DND-41 (cell line): ENCODE results near the gene OR7G1.

ENCODE experiments used
- ATAC-seq: fragments of 200-7000 bp; cut with Tn5 transposase; 3 replicates; pipeline ENCODE4 v1.9.1; 2021; ENCODE audit warnings: low read depth; ENCODE audit not compliant: insufficient read depth
- DNase-seq: peaks from one replicate; pipeline ENCODE4 v3.0.0-alpha.2; 2020
- H2AFZ ChIP-seq: 2 replicates; pipeline ENCODE4 v1.6.0; 2012; ENCODE audit warnings: low read depth, low read length
- H3K27ac ChIP-seq: 2 replicates; pipeline ENCODE4 v1.5.1; 2012; ENCODE audit warnings: low read length, inconsistent platforms
- H3K27me3 ChIP-seq: fragments of 200-600 bp; sonication (generic); 2 replicates; pipeline ENCODE4 v1.6.0; 2012; ENCODE audit warnings: low read length, mild to moderate bottlenecking, inconsistent platforms; ENCODE audit not compliant: insufficient read depth, poor library complexity
- H3K36me3 ChIP-seq: 2 replicates; pipeline ENCODE4 v1.5.1; 2012; ENCODE audit warnings: low read length, inconsistent platforms; ENCODE audit not compliant: insufficient read depth
- H3K4me1 ChIP-seq: 2 replicates; pipeline ENCODE4 v1.5.1; 2012; ENCODE audit warnings: mild to moderate bottlenecking, low read length; ENCODE audit not compliant: insufficient read depth
- H3K4me2 ChIP-seq: 2 replicates; pipeline ENCODE4 v1.6.0; 2012; ENCODE audit warnings: mild to moderate bottlenecking, moderate library complexity, low read length, inconsistent platforms; ENCODE audit not compliant: insufficient read depth
- H3K4me3 ChIP-seq, 2 experiments: fragments of 200-600 bp in 1 of 2; shearing (Covaris generic) in 1 of 2; 2 replicates each; pipeline ENCODE4 v1.5.1; 2012 to 2016; ENCODE audit warnings: inconsistent platforms in 2 of 2, low read length in 2 of 2, mild to moderate bottlenecking in 2 of 2, low read depth in 1 of 2, moderate library complexity in 1 of 2
- H3K79me2 ChIP-seq: 2 replicates; pipeline ENCODE4 v1.6.0; 2012; ENCODE audit warnings: low read length, inconsistent platforms; ENCODE audit not compliant: insufficient read depth
- H3K9ac ChIP-seq: 2 replicates; pipeline ENCODE4 v1.6.0; 2012; ENCODE audit warnings: low read depth, mild to moderate bottlenecking, inconsistent platforms, low read length, moderate library complexity
- H3K9me3 ChIP-seq: 2 replicates; pipeline ENCODE4 v1.5.1; 2012; ENCODE audit warnings: low read length, moderate library complexity, mild to moderate bottlenecking, inconsistent platforms; ENCODE audit not compliant: insufficient read depth, severe bottlenecking
- H4K20me1 ChIP-seq: 2 replicates; pipeline ENCODE4 v1.6.0; 2012; ENCODE audit warnings: low read length; ENCODE audit not compliant: insufficient read depth
- CTCF ChIP-seq: IDR thresholded peaks from 2 replicates; pipeline ENCODE4 v1.5.1; 2012; ENCODE audit warnings: borderline replicate concordance, low read length, moderate library complexity, mild to moderate bottlenecking; ENCODE audit not compliant: poor library complexity, severe bottlenecking; ENCODE audit errors: extremely low read depth
- EZH2 ChIP-seq: IDR thresholded peaks from 3 replicates; pipeline ENCODE4 v1.6.1; 2012; ENCODE audit warnings: borderline replicate concordance, low read depth, mild to moderate bottlenecking, moderate library complexity, low read length, inconsistent platforms; ENCODE audit not compliant: severe bottlenecking

Gene OR7G1

GRCh38 chr19:9116547-9116946, 984 bp upstream of the OR7G1 start:
- Histone ChIP-seq H3K4me1 (no peaks in the 10 kb centered on the region), H3K79me2 (no peaks in the 10 kb centered on the region), H2AFZ (no peak overlapping the region), H3K4me3 (no peak overlapping the region), H4K20me1 (no peaks in the 10 kb centered on the region), H3K9ac (no peak overlapping the region), H3K27me3 (no peaks in the 10 kb centered on the region), H3K4me2 (no peak overlapping the region), H3K36me3 (no peaks in the 10 kb centered on the region), H3K9me3 (no peaks in the 10 kb centered on the region), H3K27ac (no peak overlapping the region)
- TF ChIP-seq CTCF (no peak), EZH2 (no peak)
- ATAC-seq = no peak
- no peak for DNase-seq

- H4K20me1 ChIP-seq = no peaks in the 10 kb centered on the region
- H3K36me3 ChIP-seq = no peaks in the 10 kb centered on the region
- no peaks in the 10 kb centered on the region for H3K27me3 ChIP-seq
- TF ChIP-seq CTCF (no peak), EZH2 (no peak)
- H3K9ac ChIP-seq = no peak overlapping the region
- no peak overlapping the region for H3K4me2 ChIP-seq
- H3K9me3 ChIP-seq = no peaks in the 10 kb centered on the region
- DNase-seq (no peak), ATAC-seq (no peak)
- H3K27ac ChIP-seq = no peak overlapping the region
- no peaks in the 10 kb centered on the region for H3K4me1 ChIP-seq
- H2AFZ ChIP-seq = no peak overlapping the region
- H3K4me3 ChIP-seq = no peak overlapping the region
- H3K79me2 ChIP-seq = no peaks in the 10 kb centered on the region
Measured at GRCh38 chr19:9109959-9110358, 5.6 kb downstream of the OR7G1 start.

- H3K27me3 ChIP-seq = no peaks in the 10 kb centered on the region
- DNase-seq (no peak), ATAC-seq (no peak)
- H4K20me1 ChIP-seq = no peaks in the 10 kb centered on the region
- H3K4me2 ChIP-seq = no peak within 1 kb of the TSS
- no peak within 1 kb of the TSS for H3K4me3 ChIP-seq
- no peak within 1 kb of the TSS for H3K27ac ChIP-seq
- H3K36me3 ChIP-seq = no peaks in the 10 kb centered on the region
- no peaks in the 10 kb centered on the region for H3K4me1 ChIP-seq
- H2AFZ ChIP-seq = no peak within 1 kb of the TSS
- TF ChIP-seq EZH2 (no peak), CTCF (no peak)
- H3K9me3 ChIP-seq = no peaks in the 10 kb centered on the region
- no peak within 1 kb of the TSS for H3K9ac ChIP-seq
- H3K79me2 ChIP-seq = no peaks in the 10 kb centered on the region
Measured at GRCh38 chr19:9107375-9107774, 8.2 kb downstream of the OR7G1 start, which contains the start of gene OR7G2. Gene OR7G2, minus strand, starts transcription at chr19:9107475. Its CDS starts 4,232 bp downstream, at chr19:9103243.

- Histone ChIP-seq H3K27me3 (no peaks in the 10 kb centered on the region), H2AFZ (no peak within 1 kb of the TSS), H3K4me2 (no peak within 1 kb of the TSS), H4K20me1 (no peaks in the 10 kb centered on the region), H3K79me2 (no peaks in the 10 kb centered on the region), H3K4me3 (no peak within 1 kb of the TSS), H3K9me3 (no peaks in the 10 kb centered on the region), H3K36me3 (no peaks in the 10 kb centered on the region), H3K4me1 (no peaks in the 10 kb centered on the region), H3K27ac (no peak within 1 kb of the TSS), H3K9ac (no peak within 1 kb of the TSS)
- DNase-seq = no peak
- TF ChIP-seq EZH2 (no peak), CTCF (no peak)
- ATAC-seq = no peak
Measured at GRCh38 chr19:9086761-9087160, 28.8 kb downstream of the OR7G1 start, which contains the start of gene OR1M1. Gene OR1M1, plus strand, starts transcription at chr19:9087061. Its CDS starts 6,184 bp downstream, at chr19:9093245.
